H9 (cell line): Measurements from ENCODE around the gene TMEM127. TPM values are rescaled to one million over a fixed set of nuclear protein-coding genes. Genes with fewer than 3 reads are reported as not detected.

ENCODE experiments used
- DNase-seq: peaks from one replicate; pipeline ENCODE4 v3.0.0-alpha.2; 2017
- H2AFZ ChIP-seq: one replicate; pipeline ENCODE4 v1.6.1; 2013; ENCODE audit warnings: mild to moderate bottlenecking, low read length, control low read depth, moderate library complexity
- H2AK5ac ChIP-seq: 2 replicates; pipeline ENCODE4 v1.6.1; 2013; ENCODE audit warnings: low read length, control low read depth, mixed read lengths; ENCODE audit not compliant: insufficient read length
- H2BK120ac ChIP-seq: one replicate; pipeline ENCODE4 v1.6.1; 2013; ENCODE audit warnings: low read depth, mild to moderate bottlenecking, low read length, control low read depth, inconsistent platforms; ENCODE audit not compliant: poor library complexity, severe bottlenecking
- H2BK12ac ChIP-seq: 2 replicates; pipeline ENCODE4 v1.6.1; 2013; ENCODE audit warnings: low read length, control low read depth, mixed read lengths, low read depth; ENCODE audit not compliant: insufficient read length
- H2BK15ac ChIP-seq: 2 replicates; pipeline ENCODE4 v1.6.1; 2013; ENCODE audit warnings: low read depth, low read length, control low read depth
- H2BK20ac ChIP-seq: one replicate; pipeline ENCODE4 v1.6.1; 2013; ENCODE audit warnings: low read depth, mild to moderate bottlenecking, low read length, control low read depth, inconsistent platforms; ENCODE audit not compliant: poor library complexity, severe bottlenecking
- H2BK5ac ChIP-seq: 2 replicates; pipeline ENCODE4 v1.6.1; 2013; ENCODE audit warnings: low read length, control low read depth, mixed read lengths; ENCODE audit not compliant: insufficient read length
- H3K14ac ChIP-seq: 2 replicates; pipeline ENCODE4 v1.6.1; 2013; ENCODE audit warnings: low read length, control low read depth; ENCODE audit not compliant: insufficient read depth
- H3K18ac ChIP-seq: 2 replicates; pipeline ENCODE4 v1.6.1; 2013; ENCODE audit warnings: low read depth, mild to moderate bottlenecking, mixed read lengths, low read length, control low read depth; ENCODE audit not compliant: insufficient read length
- H3K23ac ChIP-seq: 2 replicates; pipeline ENCODE4 v1.6.1; 2013; ENCODE audit warnings: low read length, control low read depth, mixed read lengths, low read depth; ENCODE audit not compliant: insufficient read length
- H3K23me2 ChIP-seq: 2 replicates; pipeline ENCODE4 v1.6.1; 2013; ENCODE audit warnings: low read depth, mild to moderate bottlenecking, mixed read lengths, low read length, control low read depth; ENCODE audit not compliant: insufficient read length, poor library complexity, severe bottlenecking
- H3K27ac ChIP-seq: 2 replicates; pipeline ENCODE4 v1.5.1; 2013; ENCODE audit warnings: low read length, control low read depth, mixed read lengths, low read depth; ENCODE audit not compliant: insufficient read length
- H3K27me3 ChIP-seq: 2 replicates; pipeline ENCODE4 v1.6.1; 2013; ENCODE audit warnings: low read length, control low read depth, inconsistent platforms; ENCODE audit not compliant: insufficient read depth
- H3K4ac ChIP-seq: 2 replicates; pipeline ENCODE4 v1.6.1; 2013; ENCODE audit warnings: low read depth, mild to moderate bottlenecking, control low read depth, inconsistent platforms, low read length, moderate library complexity
- H3K4me1 ChIP-seq: 2 replicates; pipeline ENCODE4 v1.6.1; 2013; ENCODE audit warnings: low read length, control low read depth, inconsistent platforms; ENCODE audit not compliant: insufficient read depth
- H3K4me2 ChIP-seq: 2 replicates; pipeline ENCODE4 v1.6.1; 2013; ENCODE audit warnings: low read length, control low read depth, mixed read lengths; ENCODE audit not compliant: insufficient read length, insufficient read depth
- H3K56ac ChIP-seq: 2 replicates; pipeline ENCODE4 v1.6.1; 2013; ENCODE audit warnings: low read depth, mild to moderate bottlenecking, mixed read lengths, low read length, control low read depth; ENCODE audit not compliant: insufficient read length
- H3K79me1 ChIP-seq: 2 replicates; pipeline ENCODE4 v1.6.1; 2013; ENCODE audit warnings: low read depth, mild to moderate bottlenecking, moderate library complexity, low read length, control low read depth, inconsistent platforms; ENCODE audit not compliant: insufficient read depth, poor library complexity, severe bottlenecking
- H3K79me2 ChIP-seq: 2 replicates; pipeline ENCODE4 v1.6.1; 2013; ENCODE audit warnings: low read length, control low read depth, inconsistent platforms; ENCODE audit not compliant: insufficient read depth
- H3K9ac ChIP-seq: 2 replicates; pipeline ENCODE4 v1.6.1; 2013; ENCODE audit warnings: low read length, control low read depth, mixed read lengths; ENCODE audit not compliant: insufficient read length; ENCODE audit errors: extremely low read depth
- H3K9me3 ChIP-seq: one replicate; pipeline ENCODE4 v1.6.1; 2013; ENCODE audit warnings: low read depth, low read length, inconsistent platforms; ENCODE audit not compliant: control insufficient read depth
- H3T11ph ChIP-seq: one replicate; pipeline ENCODE4 v1.6.1; 2013; ENCODE audit warnings: mild to moderate bottlenecking, low read length, control low read depth, inconsistent platforms
- H4K20me1 ChIP-seq: one replicate; pipeline ENCODE4 v1.6.1; 2013; ENCODE audit not compliant: control insufficient read depth, insufficient read length, insufficient read depth
- H4K5ac ChIP-seq: 2 replicates; pipeline ENCODE4 v1.6.1; 2013; ENCODE audit warnings: low read depth, mild to moderate bottlenecking, mixed read lengths, low read length, control low read depth; ENCODE audit not compliant: insufficient read length
- H4K8ac ChIP-seq: replicated peaks from 2 replicates; pipeline ENCODE4 v1.6.1; 2013; ENCODE audit warnings: low read length, control low read depth, mixed read lengths, low read depth; ENCODE audit not compliant: insufficient read length
- H4K91ac ChIP-seq: 2 replicates; pipeline ENCODE4 v1.6.1; 2013; ENCODE audit warnings: low read depth, mild to moderate bottlenecking, moderate library complexity, mixed read lengths, low read length, control low read depth; ENCODE audit not compliant: insufficient read length
- H3K27ac Mint-ChIP-seq, 3 experiments: 2 replicates in 2 of 3; 3 replicates in 1 of 3; pipeline ENCODE4 v1.8.0; 2020 to 2021; ENCODE audit warnings: mixed read lengths in 3 of 3, mild to moderate bottlenecking in 1 of 3, moderate library complexity in 1 of 3
- H3K27me3 Mint-ChIP-seq: 2 replicates; pipeline ENCODE4 v1.8.0; 2021; ENCODE audit warnings: low read depth, mild to moderate bottlenecking, moderate library complexity, mixed read lengths
- H3K36me3 Mint-ChIP-seq, 3 experiments: 2 replicates in 2 of 3; 3 replicates in 1 of 3; pipeline ENCODE4 v1.8.0; 2020 to 2021; ENCODE audit warnings: low read depth in 3 of 3, mixed read lengths in 3 of 3; ENCODE audit not compliant: insufficient read depth in 1 of 3
- H3K4me1 Mint-ChIP-seq, 2 experiments: 2 replicates each; pipeline ENCODE4 v1.8.0; 2020; ENCODE audit warnings: mixed read lengths in 2 of 2
- H3K4me3 Mint-ChIP-seq, 2 experiments: 2 replicates in 1 of 2; 3 replicates in 1 of 2; pipeline ENCODE4 v1.8.0; 2020 to 2021; ENCODE audit warnings: mild to moderate bottlenecking in 2 of 2, mixed read lengths in 2 of 2, moderate library complexity in 1 of 2
- H3K9me3 Mint-ChIP-seq, 2 experiments: 2 replicates in 1 of 2; 3 replicates in 1 of 2; pipeline ENCODE4 v1.8.0; 2020; ENCODE audit warnings: mild to moderate bottlenecking in 2 of 2, mixed read lengths in 2 of 2, moderate library complexity in 1 of 2
- CTCF ChIP-seq: fragments of 200-600 bp; sonication (generic); conservative IDR thresholded peaks from 3 replicates; pipeline ENCODE4 v1.8.0; 2021; ENCODE audit warnings: antibody characterized with exemption, mild to moderate bottlenecking
- WGBS: extraction: QIAGEN DNeasy Blood & Tissue Kit; methylation state at CpG from one replicate; pipeline ENCODE4 v1.1.7; 2013; ENCODE audit warnings: missing lambda C conversion rate, low lambda C conversion rate, mixed read lengths; ENCODE audit not compliant: insufficient read length; ENCODE audit errors: extremely low coverage; 5-methylcytosine and 5-hydroxymethylcytosine counted together
- total RNA-seq: library from RNA; stranded (reverse); gene quantifications from 2 replicates; pipeline ENCODE4 v1.2.1, GENCODE V29; 2021

The TMEM127 gene
- total RNA-seq, 1 experiment from 2014 or later = 30.1 TPM

- Histone ChIP-seq H4K8ac (no peak overlapping the region), H3K4me2 (peak overlapping the region; percentile 70), H3K23ac (no peak overlapping the region), H2BK12ac (no peak overlapping the region), H3K56ac (no peak overlapping the region), H3K9ac (peak overlapping the region; percentile 59), H2BK15ac (no peak overlapping the region), H3K79me2 (peaks cover 5% of the 10 kb centered on the region; the same call in 1 of the 2 replicates), H2BK5ac (no peak overlapping the region), H2BK20ac (no peak overlapping the region), H4K5ac (no peak overlapping the region), H3K23me2 (peaks cover 9% of the 10 kb centered on the region), H3K79me1 (no peaks in the 10 kb centered on the region), H3K27ac (no peak overlapping the region), H3K4me1 (peaks cover 3% of the 10 kb centered on the region; the same call in 1 of the 2 replicates), H3K27me3 (no peaks in the 10 kb centered on the region), H3K14ac (no peak overlapping the region), H3K9me3 (no peaks in the 10 kb centered on the region), H2AK5ac (no peak overlapping the region), H3K4ac (no peak overlapping the region), H3T11ph (no peak overlapping the region), H4K91ac (no peak overlapping the region), H2BK120ac (no peak overlapping the region), H2AFZ (no peak overlapping the region), H3K18ac (no peak overlapping the region), H4K20me1 (no peaks in the 10 kb centered on the region)
- no CpG with 5 or more reads among the region's 3 CpGs for WGBS
- Mint-ChIP-seq H3K9me3 (no peaks in the 10 kb centered on the region; a peak in 1 of 5 replicates), H3K4me1 (peaks cover 19 to 21% of the 10 kb centered on the region in 2 experiments), H3K27ac (peak overlapping the region; percentile 91 to 99 (median 99); a peak in 5 of 7 replicates), H3K27me3 (peaks cover 2% of the 10 kb centered on the region; the same call in 1 of the 2 replicates), H3K36me3 (peaks cover 30 to 34% (median 32%) of the 10 kb centered on the region in 3 experiments; a peak in 6 of 7 replicates), H3K4me3 (peak overlapping the region; percentile 97 to 99)
- no peak for DNase-seq
- TF ChIP-seq CTCF = no peak
Observed at GRCh38 chr2:96306370-96306769, 40.6 kb upstream of the TMEM127 start.
